Kasumi-1 (cell line): ENCODE data around the gene DDB1.

Experiments used
- DNase-seq, 2 experiments: peaks; one replicate each; lab custom pipeline; 2025; lab: John Stamatoyannopoulos, UW

DDB1 gene

DNA sequence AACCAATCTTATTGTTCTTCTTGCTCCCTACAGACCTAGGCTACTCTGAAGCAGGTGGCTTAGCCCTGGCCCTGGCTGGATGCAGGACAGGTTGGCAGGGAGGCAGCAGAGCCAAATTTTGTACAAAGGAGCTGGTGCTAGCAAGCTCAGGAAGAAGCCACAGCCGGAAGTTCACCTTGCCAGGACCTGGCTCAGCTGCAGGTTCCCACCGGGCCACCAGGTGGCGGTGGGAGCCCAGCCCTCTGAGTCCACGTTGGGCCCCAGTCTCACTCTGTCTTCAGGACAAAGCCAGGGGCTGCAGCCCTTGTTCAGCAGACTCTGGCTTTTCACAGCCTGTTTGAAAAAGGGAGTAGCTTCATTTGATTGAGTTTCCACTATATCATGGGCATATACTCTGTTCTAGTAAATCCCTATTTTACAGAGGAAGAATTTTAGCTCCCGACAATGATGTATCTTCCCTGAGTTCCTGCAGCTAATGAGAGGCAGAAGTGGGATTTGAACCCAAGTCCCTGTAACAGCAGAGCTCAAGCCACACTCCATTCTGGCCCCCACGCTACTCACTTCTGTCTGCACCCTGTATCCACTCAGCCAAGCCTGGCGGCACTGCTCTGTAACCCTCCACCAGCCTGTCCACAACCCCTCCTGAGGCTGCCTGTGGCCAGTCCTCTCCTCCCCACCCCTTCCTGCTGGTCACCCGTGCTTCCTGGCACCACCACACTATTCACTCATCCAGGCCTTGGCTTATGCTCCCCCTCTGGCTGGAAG, 3.4 kb upstream of the DDB1 start:
- DNase-seq, result peak; percentile 73 to 74

- DNase-seq, result no peak
Measured at GRCh38 chr11:61335355-61335710, 2.4 kb upstream of the DDB1 start.

DNA sequence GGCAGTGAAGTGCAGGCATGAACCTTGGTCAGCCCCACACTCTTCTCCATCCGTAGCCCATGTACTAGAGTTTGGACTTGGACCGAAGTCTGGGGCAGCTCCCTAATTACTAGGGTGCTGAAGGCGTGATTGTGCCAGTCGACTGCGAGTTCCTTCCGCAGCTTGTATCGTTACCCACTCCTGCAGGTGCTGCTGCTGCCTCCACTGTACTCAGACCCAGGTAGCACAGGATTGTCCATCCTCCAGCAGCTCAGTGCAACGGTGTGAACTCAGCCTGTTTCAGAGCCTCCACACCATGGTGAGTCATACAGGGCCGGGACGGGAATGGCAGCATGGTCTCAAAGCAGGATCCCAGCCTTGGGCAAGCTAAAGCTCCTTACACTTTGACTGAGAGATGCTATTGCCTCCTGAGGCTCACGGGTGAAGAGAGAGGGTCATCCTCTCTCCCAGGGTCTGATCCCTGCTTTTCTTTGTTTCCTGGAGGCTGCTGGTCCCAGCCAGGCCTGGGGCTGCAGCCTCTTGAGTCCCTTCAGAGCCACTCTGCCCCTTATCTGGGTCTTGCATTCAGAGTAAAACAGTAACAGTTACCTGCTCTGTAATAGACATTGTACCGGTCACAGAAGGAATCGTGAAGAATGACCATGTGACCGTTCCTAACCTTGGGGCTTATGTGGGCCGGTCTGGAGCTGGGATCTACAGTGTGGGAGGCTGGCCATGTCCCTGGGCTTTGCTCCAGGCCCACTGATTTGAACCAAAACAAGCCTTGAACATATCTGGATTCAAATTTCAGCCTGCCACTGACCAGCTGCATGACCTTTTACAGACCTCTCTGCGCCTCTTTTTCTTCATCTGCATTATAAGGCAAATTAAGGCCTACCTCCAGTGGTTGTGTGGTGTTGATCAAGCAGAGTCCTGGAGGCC, 1.8 kb upstream of the DDB1 start:
- no peak for DNase-seq

DNA sequence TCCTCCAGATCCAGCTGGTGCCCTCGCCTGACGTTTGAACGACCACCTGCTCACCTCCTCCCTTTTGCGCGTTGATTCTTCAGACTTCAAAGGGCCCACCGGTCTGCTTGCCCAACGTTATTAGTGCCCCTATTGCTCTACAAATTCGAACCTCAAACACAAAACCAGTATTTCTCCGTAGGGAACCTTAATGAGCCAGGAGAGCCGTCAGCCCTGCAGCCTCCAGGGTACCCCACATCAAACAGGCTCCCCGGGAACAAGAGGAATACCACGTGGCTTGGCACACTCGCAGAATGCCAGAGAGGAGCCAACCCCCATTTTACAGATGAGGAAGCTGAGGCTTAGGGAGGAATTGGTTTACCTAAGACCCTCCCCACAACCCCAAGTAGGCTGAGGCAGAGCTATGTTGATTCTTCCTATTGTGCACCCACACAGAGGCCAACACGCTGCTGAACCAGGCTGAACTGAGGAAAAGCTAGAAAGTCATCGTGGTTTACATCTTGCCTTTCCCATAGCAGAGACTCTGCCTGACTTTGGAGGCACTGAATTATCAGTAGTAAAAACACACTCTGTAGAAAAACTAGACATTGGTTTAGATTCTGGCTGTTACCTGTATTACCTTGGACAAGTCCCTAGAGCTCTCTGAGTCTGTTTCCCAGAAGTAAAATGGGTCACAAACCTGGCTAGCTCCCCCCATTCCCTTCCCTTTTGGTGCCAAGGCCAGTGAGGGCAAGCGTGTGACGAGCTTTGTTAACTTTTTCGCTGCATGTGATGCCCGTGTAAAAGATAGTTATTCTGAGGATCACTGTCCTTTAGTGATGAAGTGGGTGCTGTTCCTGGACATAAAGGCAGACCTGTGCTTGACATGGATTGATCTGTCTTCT, 887 bp upstream of the DDB1 start:
- peak; percentile 35 to 63 for DNase-seq

DNA sequence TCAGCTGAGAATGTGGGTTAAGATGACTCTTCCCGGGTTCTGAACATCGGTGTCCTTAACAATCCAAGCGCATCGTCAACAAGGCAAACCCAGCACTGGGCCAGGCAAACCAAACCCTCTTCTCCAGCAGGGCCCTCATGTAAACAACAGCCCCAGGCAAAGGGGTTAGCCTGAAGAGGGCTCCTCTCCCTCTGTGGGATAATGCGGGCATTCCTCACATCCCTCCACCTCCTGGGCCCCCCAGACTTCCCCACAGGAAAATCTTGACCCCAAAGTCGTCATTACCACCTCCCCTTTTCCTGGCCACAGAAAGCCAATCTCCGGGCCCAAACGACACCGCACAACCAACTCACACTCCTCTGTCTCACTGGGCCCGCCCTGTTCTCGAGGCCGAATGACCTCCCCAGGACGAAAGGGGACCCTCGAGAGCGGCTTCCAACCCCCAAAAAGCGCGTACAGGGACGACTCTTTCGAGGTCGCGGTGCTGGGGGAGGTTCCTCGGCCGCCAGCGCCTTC, 566 bp downstream of the DDB1 start:
- DNase-seq, result peak in 1 of 2 experiments; percentile 16

DNA sequence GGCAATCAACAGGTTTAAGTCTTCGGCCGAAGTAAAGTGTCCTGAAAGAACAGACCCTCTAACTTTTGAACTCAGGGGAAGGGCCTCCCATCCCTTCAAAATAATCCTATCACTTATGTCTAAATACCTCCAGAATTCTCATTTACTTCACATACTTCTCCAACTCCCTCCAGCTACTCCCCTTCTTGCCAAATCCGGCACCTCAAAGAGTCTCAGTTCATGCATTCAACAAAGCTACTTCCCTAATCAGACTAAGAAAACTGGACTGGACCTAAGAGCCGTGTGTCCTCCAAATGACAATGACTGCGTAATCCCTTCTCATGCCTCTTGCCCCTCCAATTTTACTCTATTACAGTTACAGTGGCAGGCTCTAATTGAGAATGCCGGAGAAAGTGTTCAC, 1.3 kb downstream of the DDB1 start:
- DNase-seq, result peak; percentile 21 to 36

GRCh38 chr11:61329871-61330270, 3.0 kb downstream of the DDB1 start:
- no peak for DNase-seq

- DNase-seq, result no peak
Measured at GRCh38 chr11:61328351-61328750, 4.6 kb downstream of the DDB1 start.

- no peak for DNase-seq
Measured at GRCh38 chr11:61327669-61328071, 5.2 kb downstream of the DDB1 start.

DNA sequence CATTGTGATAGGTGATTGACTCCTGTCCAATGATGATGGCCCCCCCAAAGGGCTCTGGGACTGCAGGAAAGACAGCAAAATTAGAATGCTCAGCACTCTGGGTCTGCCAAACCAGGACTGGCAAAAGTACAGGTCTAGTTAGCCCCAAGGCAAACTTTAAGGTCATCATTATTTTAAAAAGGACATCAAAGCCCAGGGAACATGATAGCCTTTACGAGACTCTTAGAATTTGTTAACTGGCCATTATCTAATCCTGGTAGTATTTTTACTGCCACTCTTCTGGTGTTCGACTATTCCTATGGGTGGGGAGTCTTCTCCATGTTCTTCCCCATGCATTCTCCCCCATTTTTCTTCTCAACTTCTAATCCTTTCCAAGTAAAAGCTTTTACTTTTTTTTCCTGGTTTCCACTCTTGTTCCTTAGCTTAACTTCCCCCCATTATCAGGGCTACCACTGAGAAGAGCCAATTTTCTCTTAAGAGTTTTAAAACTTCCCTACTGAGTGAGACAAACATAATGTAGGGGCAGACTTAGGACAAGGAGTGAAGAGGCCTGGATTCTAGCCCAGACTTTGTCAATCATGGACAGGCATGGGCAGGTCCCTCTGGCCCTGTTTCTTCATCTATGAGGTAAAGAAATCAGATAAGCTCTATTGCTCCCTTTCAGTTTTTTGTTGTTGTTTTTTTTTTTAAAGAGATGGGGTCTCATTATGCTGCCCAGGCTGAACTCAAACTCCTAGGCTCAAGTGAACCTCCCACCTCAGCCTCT, 7.1 kb downstream of the DDB1 start:
- DNase-seq, result no peak

DNA sequence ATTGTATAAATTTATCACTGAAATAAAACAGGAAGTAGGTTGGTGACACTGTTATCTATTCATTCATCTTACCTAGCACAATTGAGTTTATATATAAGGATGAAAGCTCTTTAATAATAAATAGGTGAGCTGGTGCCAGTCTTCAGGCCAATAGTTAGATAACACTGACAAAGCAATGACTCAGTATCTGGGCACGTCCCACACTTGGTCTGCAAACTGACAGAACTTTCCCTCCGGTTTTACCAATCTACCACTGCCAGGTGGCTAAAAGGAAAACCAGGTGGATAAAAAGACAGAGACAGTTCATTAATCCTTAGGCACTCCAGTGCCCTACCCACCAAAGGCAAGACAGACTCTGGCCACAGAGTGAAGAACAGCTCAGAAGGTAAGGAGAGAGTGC, 17.6 kb downstream of the DDB1 start:
- DNase-seq, result no peak

DNA sequence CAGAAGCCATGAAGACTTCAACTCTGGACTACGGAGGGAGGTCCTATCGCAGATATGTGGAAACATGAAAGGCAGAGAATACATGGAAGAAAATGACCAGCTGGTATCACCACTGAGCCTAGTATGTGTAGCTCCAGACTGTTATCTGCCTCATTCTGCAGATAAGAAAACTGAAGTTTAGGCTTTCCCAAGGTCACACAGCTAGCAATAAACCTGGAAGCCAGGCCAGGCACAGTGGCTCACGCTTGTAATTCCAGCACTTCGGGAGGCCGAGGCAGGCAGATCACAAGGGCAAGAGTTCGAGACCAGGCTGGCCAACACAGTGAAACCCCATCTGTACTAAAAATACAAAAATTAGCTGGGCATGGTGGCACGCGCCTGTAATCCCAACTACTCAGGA, 22.2 kb downstream of the DDB1 start:
- no peak for DNase-seq

DNA sequence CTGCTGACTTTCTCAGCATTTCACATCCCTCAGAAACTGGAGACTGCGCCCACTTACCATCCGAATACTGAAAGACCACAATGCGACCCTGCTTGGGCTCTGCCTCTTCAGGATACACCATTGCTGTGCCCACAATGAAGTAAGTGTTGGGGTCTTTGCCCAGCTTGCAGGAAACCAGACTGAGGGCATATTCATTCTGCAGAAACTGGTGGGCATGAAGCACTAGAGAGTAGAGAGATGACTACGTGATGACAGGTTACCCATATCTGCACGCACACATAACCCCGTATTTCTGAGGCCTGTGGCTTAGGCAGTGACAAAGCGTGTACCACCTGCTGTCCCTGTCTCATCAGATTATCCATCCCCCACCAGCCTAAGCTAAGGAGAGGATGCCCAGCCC, 23.2 kb downstream of the DDB1 start:
- no peak for DNase-seq

DNA sequence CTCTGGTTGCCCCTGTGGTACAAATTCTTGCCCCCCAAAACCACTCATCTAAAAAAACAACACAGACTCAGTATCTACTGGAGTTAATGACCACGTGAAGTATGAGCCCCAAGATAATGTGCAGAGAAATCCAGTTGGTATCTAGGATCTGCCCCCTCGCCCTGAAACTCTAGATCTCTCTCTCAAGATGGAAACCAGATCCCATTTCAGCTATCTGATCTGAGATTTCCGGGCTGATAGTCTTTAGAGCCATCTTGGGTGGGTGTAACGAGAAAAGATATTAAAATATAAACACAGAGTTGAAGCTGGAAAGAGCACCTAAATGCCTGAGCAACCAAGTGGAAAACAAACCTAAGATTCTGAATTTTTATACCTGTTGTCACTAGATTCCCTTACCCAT, 23.8 kb downstream of the DDB1 start:
- DNase-seq, result no peak

- no peak for DNase-seq
Measured at GRCh38 chr11:61307354-61307753, 25.6 kb downstream of the DDB1 start.

GRCh38 chr11:61306221-61306620, 26.7 kb downstream of the DDB1 start:
- no peak for DNase-seq

DNA sequence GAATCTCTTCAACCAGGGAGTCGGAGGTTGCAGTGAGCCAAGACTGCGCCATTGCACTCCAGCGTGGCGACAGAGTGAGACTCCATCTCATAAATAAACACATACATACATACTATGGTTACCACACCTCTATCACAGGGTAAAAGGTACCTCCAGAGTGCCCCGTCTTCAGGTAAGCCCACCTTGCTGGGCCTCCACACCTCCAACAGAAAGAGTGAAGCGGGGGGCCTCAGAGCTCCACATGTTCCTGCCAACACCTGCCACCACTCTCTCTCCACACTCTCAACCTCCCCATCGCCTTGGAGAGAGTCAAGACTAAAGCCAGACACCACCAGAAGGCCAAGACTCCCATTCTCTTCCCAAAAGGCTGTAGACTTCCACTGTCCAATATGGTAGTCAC, 27.5 kb downstream of the DDB1 start:
- DNase-seq, result no peak

DNA sequence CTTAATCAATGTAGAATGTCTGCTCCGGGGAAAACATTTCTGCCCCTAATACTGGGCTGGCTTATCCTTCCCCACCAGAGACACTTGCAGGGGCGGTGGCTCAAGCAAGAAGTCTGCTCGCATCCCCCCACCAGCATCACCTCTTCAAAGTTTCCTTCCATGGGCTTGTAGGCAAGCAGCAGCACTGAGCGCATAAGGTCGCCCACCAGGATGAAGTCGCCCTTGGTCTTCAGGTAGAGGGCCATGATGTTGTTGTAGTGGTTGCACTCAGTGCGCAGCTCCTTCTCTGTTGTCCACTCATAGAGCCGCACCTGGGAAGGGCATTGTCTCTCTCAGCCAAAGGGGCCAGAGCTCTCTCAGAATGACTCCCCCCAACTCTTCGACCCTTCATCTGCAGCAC, 29.2 kb downstream of the DDB1 start:
- DNase-seq, result no peak

- DNase-seq, result no peak
Measured at GRCh38 chr11:61302550-61302949, 30.4 kb downstream of the DDB1 start.

DNA sequence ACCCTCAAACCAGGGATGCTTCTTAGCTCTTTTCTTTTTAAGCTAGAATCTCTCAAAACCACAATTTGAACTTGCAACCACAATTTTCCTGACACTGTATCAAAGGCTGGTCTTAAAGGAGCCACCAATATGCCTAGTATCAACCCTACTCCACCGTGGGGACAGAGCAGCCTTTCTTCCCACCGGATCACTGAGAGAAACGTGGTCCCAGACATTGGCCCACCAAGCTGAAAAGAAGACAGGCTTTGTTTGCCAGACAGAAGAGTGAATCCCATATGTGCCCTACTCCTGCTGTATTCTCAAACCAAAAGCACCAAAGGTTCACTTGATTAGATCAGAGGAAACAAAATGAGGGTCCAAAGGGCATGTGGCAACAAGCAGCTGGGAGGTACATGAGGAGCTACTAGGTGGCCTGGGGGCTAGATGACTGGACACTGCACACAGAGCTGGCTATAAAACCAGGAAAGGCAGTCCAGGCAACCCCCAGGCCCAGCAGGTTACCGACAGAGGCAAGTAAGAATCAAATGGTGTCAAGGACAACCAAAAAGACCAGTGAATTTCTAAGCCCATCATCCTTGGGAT, 34.2 kb downstream of the DDB1 start:
- no peak for DNase-seq

DNA sequence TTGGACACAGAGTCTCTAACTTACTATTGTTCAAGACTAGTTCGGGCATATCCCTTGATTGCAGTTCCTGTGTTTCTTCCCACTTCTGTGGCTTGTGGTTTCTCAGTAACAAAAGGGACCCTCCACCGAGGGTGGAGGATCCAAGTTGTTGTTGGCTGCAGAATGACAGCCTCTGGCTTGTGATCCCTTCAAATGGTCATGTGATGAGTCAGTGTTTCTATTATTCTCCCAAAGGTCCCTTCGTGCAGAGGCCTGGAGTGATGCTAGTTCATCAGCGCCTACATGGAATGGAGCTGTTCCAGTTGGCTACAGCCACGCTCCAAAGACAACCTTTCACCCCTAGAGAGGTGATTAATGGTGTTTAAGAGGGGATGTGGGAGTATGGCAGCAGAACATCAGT, 35.2 kb downstream of the DDB1 start:
- DNase-seq, result peak in 1 of 2 experiments; percentile 2
